Kidney (tissue), 14 donors: Measurements from ENCODE around the gene THAP2. TPM values are rescaled to one million over a fixed set of nuclear protein-coding genes. Genes with fewer than 3 reads are reported as not detected.
"Not testable (repeated sequence)": the region's sequence is repeated elsewhere in the genome, so short reads cannot be mapped to it uniquely, and the experiment has no call there.

Source experiments
- DNase-seq, 5 donors: peaks; one replicate each; pipeline ENCODE4 v3.0.0-alpha.2; 2013 to 2020
- FAIRE-seq: peaks from 2 replicates; lab custom pipeline; 2012; peaks lifted over from hg19 to GRCh38; lab: Jason Lieb, UNC
- H3K27ac ChIP-seq, 2 donors: one replicate each; pipeline ENCODE4 v1.7.0; 2013; ENCODE audit warnings: low read depth in 2 of 2, low read length in 2 of 2, inconsistent platforms in 1 of 2
- H3K27me3 ChIP-seq: one replicate; pipeline ENCODE4 v1.7.1; 2013; ENCODE audit warnings: low read length, inconsistent platforms; ENCODE audit not compliant: control insufficient read depth, insufficient read depth
- H3K36me3 ChIP-seq, 3 donors: one replicate each; pipeline versions ENCODE4 v1.7.0 to v1.7.1; 2013; ENCODE audit warnings: low read length in 3 of 3, control low read depth in 1 of 3, inconsistent platforms in 1 of 3; ENCODE audit not compliant: insufficient read depth in 3 of 3, control insufficient read depth in 2 of 3
- H3K4me1 ChIP-seq, 3 donors: one replicate each; pipeline versions ENCODE4 v1.7.0 to v1.7.1; 2013; ENCODE audit warnings: low read length in 3 of 3, inconsistent platforms in 1 of 3, low read depth in 1 of 3; ENCODE audit not compliant: control insufficient read depth in 2 of 3, insufficient read depth in 2 of 3
- H3K4me3 ChIP-seq, 3 donors: one replicate each; pipeline versions ENCODE4 v1.7.0 to v1.8.1; 2013; ENCODE audit warnings: low read length in 3 of 3, control low read depth in 1 of 3, inconsistent platforms in 1 of 3
- H3K9ac ChIP-seq, 3 donors: one replicate each; pipeline versions ENCODE4 v1.7.0 to v1.7.1; 2013; ENCODE audit warnings: low read length in 3 of 3, control low read depth in 1 of 3, inconsistent platforms in 1 of 3
- H3K9me3 ChIP-seq, 3 donors: one replicate each; pipeline versions ENCODE4 v1.7.0 to v1.7.1; 2013; ENCODE audit warnings: low read length in 3 of 3, control low read depth in 1 of 3, inconsistent platforms in 1 of 3; ENCODE audit not compliant: control insufficient read depth in 2 of 3, insufficient read depth in 1 of 3
- intact Hi-C: fragments of 100-400 bp; cut with DNase I; formaldehyde crosslinking; loops from one replicate; pipeline ENCODE4 v1.11.1; 2022
- polyA plus RNA-seq: library from polyadenylated mRNA; stranded (reverse); fragments of 350-450 nt; fragmentation: Illumina TruSeq; extraction: RNeasy Lipid Tissue Mini Kit (QIAGEN cat#74804); gene quantifications from one replicate; pipeline ENCODE4 v1.2.3, GENCODE V29; 2014; ENCODE audit warnings: low read depth, low replicate concordance; ENCODE audit not compliant: insufficient read depth
- total RNA-seq: library from RNA; stranded (reverse); fragmentation: NEBNext Ultra II Directional; extraction: Animal tissue kit (Norgen Biotek cat#: 25700); gene quantifications from one replicate; pipeline ENCODE4 v1.2.1, GENCODE V29; 2021
- TF ChIP-seq, protein P1 (sequence below): IDR thresholded peaks from 3 replicates; pipeline ENCODE4 v1.5.1; 2012; ENCODE audit warnings: mild to moderate bottlenecking, moderate library complexity, borderline replicate concordance; ENCODE audit not compliant: insufficient read depth; ENCODE audit errors: extremely low read depth
- donor health status: control.
- donor health status: control.
- donor health status: control.
- donor health status: control.
- donor health status: control.
- donor health status: DM: yes; HTN: yes; CAD: no.
- donor health status: Normal renal cell carcinoma (clear cell type).

The THAP2 gene
- total and polyA plus RNA-seq, 2 donors from 2014 or later, result 3.2 to 5.0 TPM

GRCh38 chr12:71685914-71686657 is 22.0 kb downstream of the THAP2 start, which contains the start of gene TMEM19:
TSS of gene TMEM19 (plus strand) at chr12:71686082. CDS start at chr12:71686681, 599 bp downstream.
- DNase-seq, result peak; percentile 91 to 96 (median 95)
- H3K9ac ChIP-seq, result peak within 1 kb of the TSS; percentile 82 to 93 (median 88)
- TF ChIP-seq, protein P1, sequence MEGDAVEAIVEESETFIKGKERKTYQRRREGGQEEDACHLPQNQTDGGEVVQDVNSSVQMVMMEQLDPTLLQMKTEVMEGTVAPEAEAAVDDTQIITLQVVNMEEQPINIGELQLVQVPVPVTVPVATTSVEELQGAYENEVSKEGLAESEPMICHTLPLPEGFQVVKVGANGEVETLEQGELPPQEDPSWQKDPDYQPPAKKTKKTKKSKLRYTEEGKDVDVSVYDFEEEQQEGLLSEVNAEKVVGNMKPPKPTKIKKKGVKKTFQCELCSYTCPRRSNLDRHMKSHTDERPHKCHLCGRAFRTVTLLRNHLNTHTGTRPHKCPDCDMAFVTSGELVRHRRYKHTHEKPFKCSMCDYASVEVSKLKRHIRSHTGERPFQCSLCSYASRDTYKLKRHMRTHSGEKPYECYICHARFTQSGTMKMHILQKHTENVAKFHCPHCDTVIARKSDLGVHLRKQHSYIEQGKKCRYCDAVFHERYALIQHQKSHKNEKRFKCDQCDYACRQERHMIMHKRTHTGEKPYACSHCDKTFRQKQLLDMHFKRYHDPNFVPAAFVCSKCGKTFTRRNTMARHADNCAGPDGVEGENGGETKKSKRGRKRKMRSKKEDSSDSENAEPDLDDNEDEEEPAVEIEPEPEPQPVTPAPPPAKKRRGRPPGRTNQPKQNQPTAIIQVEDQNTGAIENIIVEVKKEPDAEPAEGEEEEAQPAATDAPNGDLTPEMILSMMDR, result peak; percentile 9
- H3K27me3 ChIP-seq, result no peaks in the 10 kb centered on the region
- intact Hi-C loops, result no loop called here
- peak; percentile 33 for FAIRE-seq
- peak within 1 kb of the TSS; percentile 94 to 95 for H3K27ac ChIP-seq
- peak within 1 kb of the TSS; percentile 96 to 97 (median 96) for H3K4me3 ChIP-seq
- no peaks in the 10 kb centered on the region for H3K36me3 ChIP-seq
- no peaks in the 10 kb centered on the region for H3K9me3 ChIP-seq
- H3K4me1 ChIP-seq, result peaks cover 0 to 4% (median 0%) of the 10 kb centered on the region in 3 donors

DNA sequence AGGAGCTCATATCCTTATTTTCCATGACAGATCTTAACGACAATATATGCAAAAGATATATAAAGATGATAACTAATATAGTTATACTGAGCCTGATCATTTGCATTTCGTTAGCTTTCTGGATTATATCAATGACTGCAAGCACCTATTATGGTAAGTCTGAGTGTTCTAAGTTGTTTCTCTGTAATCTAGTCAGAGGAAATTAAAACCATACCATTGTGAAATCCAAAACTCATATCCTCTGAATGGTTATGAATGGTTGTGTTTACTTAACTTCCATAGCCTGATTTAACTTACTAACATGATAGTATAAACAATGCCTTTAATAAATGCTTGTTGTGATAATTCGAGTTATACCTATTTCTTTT is 22.5 kb downstream of the THAP2 start:
- DNase-seq (no peak), FAIRE-seq (no peak)
- peak overlapping the region; percentile 66 to 94 for H3K27ac ChIP-seq
- peaks cover 0 to 4% (median 0%) of the 10 kb centered on the region in 3 donors for H3K4me1 ChIP-seq
- no peaks in the 10 kb centered on the region for H3K9me3 ChIP-seq
- no peaks in the 10 kb centered on the region for H3K27me3 ChIP-seq
- peak overlapping the region; percentile 75 to 93 (median 88) for H3K9ac ChIP-seq
- H3K36me3 ChIP-seq, result no peaks in the 10 kb centered on the region
- peak overlapping the region; percentile 96 to 97 (median 96) for H3K4me3 ChIP-seq
- intact Hi-C loops, result no loop called here
- TF ChIP-seq, protein P1, result no peak

GRCh38 chr12:71687172-71687571 is 23.1 kb downstream of the THAP2 start:
- DNase-seq, H3K9me3 ChIP-seq, H3K36me3 ChIP-seq, FAIRE-seq, H3K4me1 ChIP-seq, H3K27me3 ChIP-seq, intact Hi-C loops, H3K27ac ChIP-seq: not testable (repeated sequence)
- Histone ChIP-seq H3K4me3 (peak overlapping the region in 2 of 3 donors; percentile 96 to 97), H3K9ac (peak overlapping the region in 1 of 3 donors; percentile 35)

DNA sequence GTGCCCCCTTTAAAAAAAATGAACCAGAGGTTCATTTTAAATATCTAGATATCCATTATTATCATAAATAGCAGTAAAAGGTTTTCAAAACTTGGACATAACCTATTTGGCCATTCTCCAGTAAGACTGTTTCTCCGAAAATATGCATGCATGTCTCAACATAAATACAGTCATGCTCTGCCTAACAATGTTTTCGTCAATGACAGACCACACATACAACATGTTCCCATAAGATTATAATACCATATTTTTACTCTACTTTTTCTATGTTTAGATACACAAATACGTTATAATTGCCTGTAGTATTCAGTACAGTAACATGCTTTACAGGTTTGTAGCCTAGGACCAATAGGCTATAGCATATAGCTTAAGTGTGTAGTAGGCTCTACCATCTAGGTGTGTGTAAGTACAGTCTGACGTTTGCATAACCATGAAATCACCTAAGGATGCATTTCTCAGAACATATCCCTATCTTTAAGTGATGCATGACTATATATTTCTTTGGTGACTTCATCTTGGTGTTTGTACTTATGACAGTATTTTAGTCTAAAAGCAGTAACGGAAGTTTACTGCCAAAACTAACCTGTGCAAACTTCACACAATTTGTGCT is 25.0 kb downstream of the THAP2 start:
- Histone ChIP-seq H3K27ac (no peak overlapping the region), H3K27me3 (no peaks in the 10 kb centered on the region), H3K9me3 (no peaks in the 10 kb centered on the region), H3K4me3 (peak overlapping the region in 2 of 3 donors; percentile 18 to 97), H3K36me3 (no peaks in the 10 kb centered on the region), H3K9ac (peak overlapping the region in 1 of 3 donors; percentile 44), H3K4me1 (peaks cover 0 to 13% (median 2%) of the 10 kb centered on the region in 3 donors)
- intact Hi-C loops, result no loop called here
- FAIRE-seq, result no peak
- DNase-seq, result no peak
- TF ChIP-seq, protein P1, result no peak
